GM18867 (cell line): ENCODE measurements around the gene MYOM1.
"Not testable (repeated sequence)": the region's sequence is repeated elsewhere in the genome, so short reads cannot be mapped to it uniquely, and the experiment has no call there.

Source experiments
- ATAC-seq: cut with Tn5 transposase; IDR thresholded peaks from one replicate; pipeline ENCODE4 v1.9.1; 2021; ENCODE audit warnings: mild to moderate bottlenecking, moderate library complexity; ENCODE audit not compliant: unreplicated experiment

The MYOM1 gene

GRCh38 chr18:3061581-3062312, 158.0 kb downstream of the MYOM1 start:
- ATAC-seq = peak; percentile 46

- ATAC-seq = peak; percentile 64
Measured at GRCh38 chr18:3060667-3061580, 158.8 kb downstream of the MYOM1 start.

- ATAC-seq = no peak
Measured at GRCh38 chr18:3059272-3059671, 160.5 kb downstream of the MYOM1 start.

GRCh38 chr18:3058328-3059191, 161.2 kb downstream of the MYOM1 start:
- ATAC-seq = no peak

GRCh38 chr18:3057526-3057925, 162.2 kb downstream of the MYOM1 start:
- ATAC-seq = no peak

- no peak for ATAC-seq
Measured at GRCh38 chr18:3056311-3056710, 163.5 kb downstream of the MYOM1 start.

GRCh38 chr18:3055816-3056215, 164.0 kb downstream of the MYOM1 start:
- no peak for ATAC-seq

- ATAC-seq = no peak
Measured at GRCh38 chr18:3055186-3055728, 164.5 kb downstream of the MYOM1 start.

- no peak for ATAC-seq
Measured at GRCh38 chr18:3054780-3055179, 165.0 kb downstream of the MYOM1 start.

GRCh38 chr18:3054214-3054613, 165.6 kb downstream of the MYOM1 start:
- no peak for ATAC-seq

GRCh38 chr18:3053081-3053480, 166.7 kb downstream of the MYOM1 start:
- no peak for ATAC-seq

GRCh38 chr18:3052411-3052758, 167.4 kb downstream of the MYOM1 start:
- ATAC-seq = no peak

- ATAC-seq = no peak
Measured at GRCh38 chr18:3051718-3052410, 167.9 kb downstream of the MYOM1 start.

GRCh38 chr18:3049897-3050454, 169.8 kb downstream of the MYOM1 start:
- ATAC-seq = not testable (repeated sequence)

GRCh38 chr18:3048820-3049349, 170.9 kb downstream of the MYOM1 start:
- ATAC-seq = no peak

- ATAC-seq = no peak
Measured at GRCh38 chr18:3048121-3048520, 171.6 kb downstream of the MYOM1 start.

GRCh38 chr18:3046216-3046808, 173.5 kb downstream of the MYOM1 start:
- peak; percentile 83 for ATAC-seq

- ATAC-seq = no peak
Measured at GRCh38 chr18:3044931-3045698, 174.7 kb downstream of the MYOM1 start.

- ATAC-seq = no peak
Measured at GRCh38 chr18:3042379-3042778, 177.4 kb downstream of the MYOM1 start.
